ENCODE measurements around the gene COL5A1.

- TF ChIP-seq YY1 (IDR thresholded peaks at IDR 0.05; ENCODE audit: insufficient read depth, insufficient read length) = no peak
- TF ChIP-seq SUZ12 (IDR thresholded peaks at IDR 0.05; ENCODE audit: extremely low read depth, insufficient read depth, insufficient read length) = no peak
- TF ChIP-seq ZNF274 (IDR thresholded peaks at IDR 0.05; ENCODE audit: low read depth, low read length) = no peak
Measured at GRCh38 chr9:134642385-134643181, 980 bp downstream of the COL5A1 start.
